Activated CD4-positive, alpha-beta T cell treated with anti-CD3 and anti-CD28 coated beads for 36 hours (primary cell): ENCODE data around the gene ADAR. TPM values are rescaled to one million over a fixed set of nuclear protein-coding genes. Genes with fewer than 3 reads are reported as not detected.

Experiments used
- ATAC-seq: fragments of 200-7000 bp; cut with Tn5 transposase; one replicate; pipeline ENCODE4 v1.10.0; 2021; ENCODE audit warnings: mild to moderate bottlenecking, moderate library complexity
- CTCF ChIA-PET: fragments of 350-600 bp; sonication (Branson Sonifier 250); formaldehyde crosslinking; loops from one replicate; lab custom pipeline; 2021; ENCODE audit warnings: antibody characterized with exemption; lab: Charles Lee
- POLR2A ChIA-PET: fragments of 350-600 bp; sonication (Branson Sonifier 250); formaldehyde crosslinking; loops from one replicate; lab custom pipeline; 2021; ENCODE audit warnings: antibody characterized with exemption, inconsistent platforms; lab: Charles Lee
- DNase-seq: peaks from one replicate; pipeline ENCODE4 v3.0.0-alpha.2; 2020
- H3K27ac Mint-ChIP-seq: one replicate; pipeline ENCODE4 v1.8.0; 2021; ENCODE audit warnings: mixed read lengths
- H3K27me3 Mint-ChIP-seq: one replicate; pipeline ENCODE4 v1.8.0; 2021; ENCODE audit warnings: mixed read lengths
- H3K36me3 Mint-ChIP-seq: one replicate; pipeline ENCODE4 v1.8.0; 2021; ENCODE audit warnings: low read depth, mixed read lengths
- H3K4me1 Mint-ChIP-seq: one replicate; pipeline ENCODE4 v1.8.0; 2021; ENCODE audit warnings: mixed read lengths
- H3K4me3 Mint-ChIP-seq: one replicate; pipeline ENCODE4 v1.8.0; 2021; ENCODE audit warnings: mild to moderate bottlenecking, moderate library complexity, mixed read lengths
- H3K9me3 Mint-ChIP-seq: one replicate; pipeline ENCODE4 v1.8.0; 2021; ENCODE audit warnings: low read depth, mixed read lengths
- intact Hi-C, 2 experiments: fragments of 100-400 bp; cut with DNase I in 1 of 2; cut with micrococcal nuclease in 1 of 2; formaldehyde crosslinking; loops; one replicate each; pipeline versions ENCODE4 v1.14.2 to v1.15.1; 2022 to 2024; cut with DNase I, micrococcal nuclease
- total RNA-seq, 2 experiments: library from RNA; stranded (reverse); gene quantifications; one replicate each; pipeline ENCODE4 v1.2.3, GENCODE V29; 2021

ADAR gene
- total RNA-seq, 2 experiments from 2014 or later = 310 to 332 TPM

GRCh38 chr1:154628121-154628405 lies 20.1 kb upstream of the ADAR start:
- peak overlapping the region; percentile 99 for H3K4me3 Mint-ChIP-seq
- peaks cover 41% of the 10 kb centered on the region for H3K4me1 Mint-ChIP-seq
- H3K27me3 Mint-ChIP-seq = peaks cover 2% of the 10 kb centered on the region
- H3K27ac Mint-ChIP-seq = peak overlapping the region; percentile 100
- intact Hi-C loops = loop anchor here in 1 of 2 experiments (1.0 to 5.0 kb wide), 3 partner anchors 129 to 509 kb away; partner anchors contain the start of gene SLC50A1
- peaks cover 5% of the 10 kb centered on the region for H3K9me3 Mint-ChIP-seq
- POLR2A ChIA-PET = no interaction called here
- peaks cover 29% of the 10 kb centered on the region for H3K36me3 Mint-ChIP-seq
- no peak for DNase-seq
- CTCF ChIA-PET = interaction anchor here (0.6 to 1.5 kb wide), 2 partner anchors 68 to 400 kb away, joined by 3 to 4 read pairs; no protein-coding TSS in a partner anchor
- peak; percentile 16 for ATAC-seq

- CTCF ChIA-PET = interaction anchor here (0.6 to 4.3 kb wide), 9 partner anchors 9 to 572 kb away, joined by 3 to 18 read pairs (median 4); no protein-coding TSS in a partner anchor
- intact Hi-C loops = loop anchor here (1.0 to 5.0 kb wide), 5 partner anchors 18 to 510 kb away; partner anchors contain the start of gene SLC50A1 (in 1 of the 2)
- Mint-ChIP-seq H3K36me3 (peaks cover 34% of the 10 kb centered on the region), H3K4me3 (peak overlapping the region; percentile 99), H3K4me1 (peaks cover 47% of the 10 kb centered on the region), H3K9me3 (peaks cover 5% of the 10 kb centered on the region), H3K27me3 (peaks cover 1% of the 10 kb centered on the region), H3K27ac (peak overlapping the region; percentile 100)
- ATAC-seq = peak; percentile 74
- POLR2A ChIA-PET = interaction anchor here (0.7 to 1.4 kb wide), 4 partner anchors 16 to 32 kb away, joined by 3 to 5 read pairs (median 3); no protein-coding TSS in a partner anchor
- peak; percentile 96 for DNase-seq
Observed at GRCh38 chr1:154627257-154628120, 19.5 kb upstream of the ADAR start.

- DNase-seq = no peak
- Mint-ChIP-seq H3K36me3 (peaks cover 35% of the 10 kb centered on the region), H3K27ac (peak overlapping the region; percentile 100), H3K4me1 (peaks cover 54% of the 10 kb centered on the region), H3K9me3 (peaks cover 5% of the 10 kb centered on the region), H3K4me3 (peak overlapping the region; percentile 99), H3K27me3 (no peaks in the 10 kb centered on the region)
- ChIA-PET POLR2A (interaction anchor here (0.7 to 1.4 kb wide), 4 partner anchors 15 to 31 kb away, joined by 3 to 5 read pairs (median 3); no protein-coding TSS in a partner anchor), CTCF (interaction anchor here (0.6 to 4.3 kb wide), 10 partner anchors 8 to 572 kb away, joined by 3 to 18 read pairs (median 4); no protein-coding TSS in a partner anchor)
- ATAC-seq = peak; percentile 60
- intact Hi-C loops = loop anchor here (1.0 to 5.0 kb wide), 4 partner anchors 17 to 511 kb away; partner anchors contain the start of gene SLC50A1 (in 1 of the 2)
Observed at GRCh38 chr1:154626456-154627256, 18.7 kb upstream of the ADAR start.

GRCh38 chr1:154624746-154625643 lies 17.0 kb upstream of the ADAR start:
- Mint-ChIP-seq H3K36me3 (peaks cover 37% of the 10 kb centered on the region), H3K27ac (peak overlapping the region; percentile 34), H3K4me1 (peaks cover 62% of the 10 kb centered on the region), H3K27me3 (no peaks in the 10 kb centered on the region), H3K4me3 (no peak overlapping the region), H3K9me3 (peaks cover 4% of the 10 kb centered on the region)
- intact Hi-C loops = loop anchor here in 1 of 2 experiments (5.0 kb wide), 2 partner anchors 132 to 512 kb away; partner anchors contain the start of gene SLC50A1
- POLR2A ChIA-PET = interaction anchor here (0.6 to 1.1 kb wide), 3 partner anchors 17 to 37 kb away, joined by 3 to 6 read pairs (median 3); partner anchors contain the start of gene ADAR
- CTCF ChIA-PET = interaction anchor here (0.6 to 4.3 kb wide), 4 partner anchors 15 to 34 kb away, joined by 3 to 18 read pairs (median 6); no protein-coding TSS in a partner anchor
- ATAC-seq (no peak), DNase-seq (no peak)

- POLR2A ChIA-PET = interaction anchor here (1.1 kb wide), 1 partner anchor 15 kb away, joined by 3 read pairs; the partner anchor contains the start of gene ADAR
- H3K36me3 Mint-ChIP-seq = peaks cover 36% of the 10 kb centered on the region
- H3K4me3 Mint-ChIP-seq = no peak overlapping the region
- intact Hi-C loops = no loop called here
- DNase-seq (no peak), ATAC-seq (no peak)
- H3K4me1 Mint-ChIP-seq = peaks cover 59% of the 10 kb centered on the region
- CTCF ChIA-PET = interaction anchor here (0.6 to 4.3 kb wide), 4 partner anchors 14 to 376 kb away, joined by 3 to 18 read pairs (median 4); no protein-coding TSS in a partner anchor
- H3K27me3 Mint-ChIP-seq = no peaks in the 10 kb centered on the region
- no peaks in the 10 kb centered on the region for H3K9me3 Mint-ChIP-seq
- H3K27ac Mint-ChIP-seq = no peak overlapping the region
Observed at GRCh38 chr1:154623358-154623757, 15.4 kb upstream of the ADAR start.

- peaks cover 60% of the 10 kb centered on the region for H3K4me1 Mint-ChIP-seq
- intact Hi-C loops = no loop called here
- POLR2A ChIA-PET = no interaction called here
Observed at GRCh38 chr1:154622503-154623039, 14.6 kb upstream of the ADAR start.

GRCh38 chr1:154621875-154622274 lies 13.9 kb upstream of the ADAR start:
- POLR2A ChIA-PET = no interaction called here
- Mint-ChIP-seq H3K9me3 (no peaks in the 10 kb centered on the region), H3K4me3 (no peak overlapping the region), H3K4me1 (peaks cover 63% of the 10 kb centered on the region), H3K36me3 (peaks cover 36% of the 10 kb centered on the region), H3K27ac (peak overlapping the region; percentile 4), H3K27me3 (no peaks in the 10 kb centered on the region)
- intact Hi-C loops = no loop called here
- peak; percentile 27 for ATAC-seq
- CTCF ChIA-PET = interaction anchor here (0.6 kb wide), 1 partner anchor 126 kb away, joined by 6 read pairs; no protein-coding TSS in a partner anchor
- no peak for DNase-seq

More at GRCh38 chr1:154622503-154623039, 14.6 kb upstream of the ADAR start:
- Mint-ChIP-seq H3K36me3 (peaks cover 38% of the 10 kb centered on the region), H3K27me3 (no peaks in the 10 kb centered on the region), H3K9me3 (no peaks in the 10 kb centered on the region), H3K27ac (no peak overlapping the region), H3K4me3 (no peak overlapping the region)
- DNase-seq (no peak), ATAC-seq (no peak)
- CTCF ChIA-PET = interaction anchor here (0.6 to 1.2 kb wide), 2 partner anchors 127 to 315 kb away, joined by 4 to 6 read pairs; no protein-coding TSS in a partner anchor

- POLR2A ChIA-PET = interaction anchor here (0.7 kb wide), 1 partner anchor 51 kb away, joined by 7 read pairs; no protein-coding TSS in a partner anchor
- H3K36me3 Mint-ChIP-seq = peaks cover 31% of the 10 kb centered on the region
- DNase-seq (no peak), ATAC-seq (no peak)
- peaks cover 62% of the 10 kb centered on the region for H3K4me1 Mint-ChIP-seq
- H3K27me3 Mint-ChIP-seq = no peaks in the 10 kb centered on the region
- H3K4me3 Mint-ChIP-seq = no peak overlapping the region
- no peaks in the 10 kb centered on the region for H3K9me3 Mint-ChIP-seq
- CTCF ChIA-PET = interaction anchor here (0.9 to 1.2 kb wide), 2 partner anchors 49 to 247 kb away, joined by 3 read pairs; no protein-coding TSS in a partner anchor
- intact Hi-C loops = no loop called here
- H3K27ac Mint-ChIP-seq = no peak overlapping the region
Observed at GRCh38 chr1:154620751-154621150, 12.8 kb upstream of the ADAR start.

GRCh38 chr1:154619181-154619948 lies 11.4 kb upstream of the ADAR start:
- CTCF ChIA-PET = interaction anchor here (0.8 kb wide), 1 partner anchor 8 kb away, joined by 3 read pairs; no protein-coding TSS in a partner anchor
- Mint-ChIP-seq H3K9me3 (no peaks in the 10 kb centered on the region), H3K36me3 (peaks cover 23% of the 10 kb centered on the region), H3K27me3 (no peaks in the 10 kb centered on the region), H3K4me1 (peaks cover 63% of the 10 kb centered on the region), H3K4me3 (no peak overlapping the region), H3K27ac (no peak overlapping the region)
- ATAC-seq (no peak), DNase-seq (no peak)
- POLR2A ChIA-PET = no interaction called here
- intact Hi-C loops = no loop called here
